Sigmoid colon (tissue), 4 donors: ENCODE measurements around the gene GREB1.

Experiments
- CTCF ChIP-seq, 4 experiments: fragments of 450-650 bp in 3 of 4; fragments of 200-600 bp in 1 of 4; IDR thresholded peaks; one replicate each; pipeline ENCODE4 v1.5.1; 2016 to 2019; ENCODE audit warnings: antibody characterized with exemption in 4 of 4, mild to moderate bottlenecking in 3 of 4, moderate library complexity in 2 of 4
- EP300 ChIP-seq, 4 donors: sonication (generic); formaldehyde crosslinking; IDR thresholded peaks; one replicate each; pipeline ENCODE4 v1.6.1; 2017; ENCODE audit warnings: antibody characterized with exemption in 4 of 4
- POLR2A ChIP-seq, 2 donors: fragments of 450-650 bp; IDR thresholded peaks; one replicate each; pipeline ENCODE4 v1.6.1; 2016; ENCODE audit warnings: antibody characterized with exemption in 2 of 2, mild to moderate bottlenecking in 2 of 2, moderate library complexity in 2 of 2
- POLR2AphosphoS5 ChIP-seq, 4 donors: sonication (generic); formaldehyde crosslinking; IDR thresholded peaks; one replicate each; pipeline ENCODE4 v1.6.1; 2017; ENCODE audit warnings: antibody characterized with exemption in 4 of 4

GRCh38 chr2:11552260-11552638 lies 18.4 kb downstream of the GREB1 start:
- TF ChIP-seq CTCF (IDR thresholded peaks at IDR 0.05) (no peak), POLR2AphosphoS5 (IDR thresholded peaks at IDR 0.05) (no peak), POLR2A (IDR thresholded peaks at IDR 0.05) (no peak), EP300 (IDR thresholded peaks at IDR 0.05) (no peak)
